Measurements from ENCODE around the gene MYRIP.

The MYRIP gene

GRCh38 chr3:40294434-40294833 lies 485.0 kb downstream of the MYRIP start:
- no peak for ATAC-seq

DNA sequence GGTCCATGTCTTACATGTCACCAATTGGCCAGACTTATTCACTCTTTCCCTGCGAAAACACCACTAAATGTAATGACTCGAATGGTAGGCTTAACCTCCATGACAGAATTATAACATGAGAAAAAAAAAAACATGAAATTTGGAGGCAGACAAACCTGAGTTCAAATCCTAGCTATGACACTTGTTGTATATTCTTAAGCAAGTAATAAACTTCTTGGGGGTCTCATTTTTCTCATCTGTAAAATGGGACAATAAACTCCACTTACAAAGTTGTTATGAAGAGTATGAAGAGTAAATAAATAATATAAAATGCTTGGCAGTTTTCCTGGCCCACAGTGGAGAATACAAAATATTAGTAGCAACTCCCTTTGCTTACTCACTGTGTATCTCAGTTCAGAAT lies 488.7 kb downstream of the MYRIP start:
- no peak for ATAC-seq

DNA sequence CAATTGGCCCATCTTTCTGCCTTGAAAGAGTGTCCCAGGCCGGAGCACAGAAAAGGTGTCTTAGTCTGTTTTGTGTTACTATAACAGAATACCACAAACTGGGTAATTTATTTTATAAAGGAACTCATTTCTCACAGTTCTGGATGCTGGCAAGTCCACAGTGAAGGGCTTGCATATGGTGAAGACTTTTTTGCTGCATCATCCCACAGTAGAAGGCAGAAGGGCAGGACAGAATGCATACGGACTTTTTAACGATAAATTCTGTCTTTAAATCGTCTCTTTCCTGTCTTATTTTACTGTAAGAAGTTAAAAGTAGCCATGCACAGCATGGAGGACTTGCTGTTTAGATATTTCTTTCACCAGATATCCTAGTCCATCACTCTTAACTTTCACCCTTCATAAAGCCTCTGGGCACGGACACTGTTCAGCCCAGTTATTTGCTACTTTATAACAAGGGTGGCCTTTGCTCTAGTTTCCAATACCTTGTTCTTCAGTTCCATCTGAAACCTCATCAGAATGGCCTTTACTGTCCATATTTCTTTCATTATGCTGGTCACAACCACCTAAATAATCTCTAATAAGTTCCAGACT lies 489.8 kb downstream of the MYRIP start:
- ATAC-seq: no peak

- ATAC-seq: no peak
Observed at GRCh38 chr3:40299721-40300335, 490.4 kb downstream of the MYRIP start.

GRCh38 chr3:40302784-40303183 lies 493.4 kb downstream of the MYRIP start:
- ATAC-seq: no peak

DNA sequence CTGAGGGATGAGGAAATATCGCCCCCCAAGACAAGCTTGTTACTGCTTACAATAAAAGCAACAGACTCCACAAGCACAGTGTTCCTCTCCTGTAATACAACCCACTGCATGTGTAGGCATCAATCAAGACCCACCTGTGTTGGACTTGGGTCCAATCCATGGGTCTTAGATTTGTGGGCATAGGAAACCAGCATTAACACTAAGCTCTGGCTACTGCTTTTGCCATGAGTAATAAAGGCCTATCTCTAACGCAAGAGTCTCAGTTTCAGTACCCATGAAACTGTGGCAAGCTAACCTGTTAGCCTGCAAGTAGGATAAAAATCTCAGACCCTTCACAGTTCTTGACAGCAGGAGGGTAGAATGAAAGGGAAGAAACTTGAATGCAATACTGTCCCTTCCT lies 494.9 kb downstream of the MYRIP start:
- ATAC-seq: no peak

DNA sequence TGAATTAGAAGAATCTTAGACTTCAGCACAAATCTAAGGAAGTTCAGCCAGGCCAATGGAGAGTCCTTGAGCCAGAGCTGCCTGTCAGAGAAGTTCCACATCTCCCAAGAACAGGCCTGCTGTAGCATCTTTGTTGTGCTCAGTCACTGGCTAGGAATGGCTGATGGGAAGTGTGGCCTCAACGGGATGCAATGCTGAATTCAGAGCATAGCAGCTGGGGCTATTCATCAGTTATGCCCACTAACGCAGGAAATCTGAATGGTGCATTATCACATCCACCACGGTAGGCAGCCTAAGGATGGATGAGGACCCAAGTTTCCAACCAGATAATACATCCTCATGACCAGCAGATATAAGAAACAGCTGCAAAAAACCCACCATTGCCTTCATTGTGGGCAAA lies 496.9 kb downstream of the MYRIP start:
- ATAC-seq: no peak

GRCh38 chr3:40307176-40307575 lies 497.8 kb downstream of the MYRIP start:
- ATAC-seq: no peak

GRCh38 chr3:40308725-40309417 lies 499.5 kb downstream of the MYRIP start:
- ATAC-seq: no peak

- peak; percentile 88 to 95 for ATAC-seq
Observed at GRCh38 chr3:40309418-40309924, 500.1 kb downstream of the MYRIP start, which contains the start of gene EIF1B. TSS of gene EIF1B (plus strand) at chr3:40309707. CDS start at chr3:40309942, 235 bp downstream.
